Stimulated activated CD8-positive, alpha-beta memory T cell treated with anti-CD3 and anti-CD28 coated beads, Interleukin-12 subunit alpha, Interleukin-12 subunit beta, amount 100 ng/mL, for 24 hours (primary cell): ENCODE results near the gene ATG9B.

ENCODE experiments used
- DNase-seq: peaks from one replicate; pipeline ENCODE4 v3.0.0-alpha.2; 2020; ENCODE audit errors: extremely low read depth

ATG9B gene, protein sequence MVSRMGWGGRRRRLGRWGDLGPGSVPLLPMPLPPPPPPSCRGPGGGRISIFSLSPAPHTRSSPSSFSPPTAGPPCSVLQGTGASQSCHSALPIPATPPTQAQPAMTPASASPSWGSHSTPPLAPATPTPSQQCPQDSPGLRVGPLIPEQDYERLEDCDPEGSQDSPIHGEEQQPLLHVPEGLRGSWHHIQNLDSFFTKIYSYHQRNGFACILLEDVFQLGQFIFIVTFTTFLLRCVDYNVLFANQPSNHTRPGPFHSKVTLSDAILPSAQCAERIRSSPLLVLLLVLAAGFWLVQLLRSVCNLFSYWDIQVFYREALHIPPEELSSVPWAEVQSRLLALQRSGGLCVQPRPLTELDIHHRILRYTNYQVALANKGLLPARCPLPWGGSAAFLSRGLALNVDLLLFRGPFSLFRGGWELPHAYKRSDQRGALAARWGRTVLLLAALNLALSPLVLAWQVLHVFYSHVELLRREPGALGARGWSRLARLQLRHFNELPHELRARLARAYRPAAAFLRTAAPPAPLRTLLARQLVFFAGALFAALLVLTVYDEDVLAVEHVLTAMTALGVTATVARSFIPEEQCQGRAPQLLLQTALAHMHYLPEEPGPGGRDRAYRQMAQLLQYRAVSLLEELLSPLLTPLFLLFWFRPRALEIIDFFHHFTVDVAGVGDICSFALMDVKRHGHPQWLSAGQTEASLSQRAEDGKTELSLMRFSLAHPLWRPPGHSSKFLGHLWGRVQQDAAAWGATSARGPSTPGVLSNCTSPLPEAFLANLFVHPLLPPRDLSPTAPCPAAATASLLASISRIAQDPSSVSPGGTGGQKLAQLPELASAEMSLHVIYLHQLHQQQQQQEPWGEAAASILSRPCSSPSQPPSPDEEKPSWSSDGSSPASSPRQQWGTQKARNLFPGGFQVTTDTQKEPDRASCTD

GRCh38 chr7:151024435-151025056 lies at the start of gene ATG9B:
Gene ATG9B, minus strand, starts transcription at chr7:151024494. Its CDS starts 71 bp downstream, at chr7:151024423.
- DNase-seq: no peak

GRCh38 chr7:151073990-151074389 lies 49.7 kb upstream of the ATG9B start:
- DNase-seq: no peak

GRCh38 chr7:151071032-151071866 lies 47.0 kb upstream of the ATG9B start:
- no peak for DNase-seq

- no peak for DNase-seq
Measured at GRCh38 chr7:151070574-151070960, 46.3 kb upstream of the ATG9B start.

- DNase-seq: no peak
Measured at GRCh38 chr7:151069841-151070573, 45.7 kb upstream of the ATG9B start.

DNA sequence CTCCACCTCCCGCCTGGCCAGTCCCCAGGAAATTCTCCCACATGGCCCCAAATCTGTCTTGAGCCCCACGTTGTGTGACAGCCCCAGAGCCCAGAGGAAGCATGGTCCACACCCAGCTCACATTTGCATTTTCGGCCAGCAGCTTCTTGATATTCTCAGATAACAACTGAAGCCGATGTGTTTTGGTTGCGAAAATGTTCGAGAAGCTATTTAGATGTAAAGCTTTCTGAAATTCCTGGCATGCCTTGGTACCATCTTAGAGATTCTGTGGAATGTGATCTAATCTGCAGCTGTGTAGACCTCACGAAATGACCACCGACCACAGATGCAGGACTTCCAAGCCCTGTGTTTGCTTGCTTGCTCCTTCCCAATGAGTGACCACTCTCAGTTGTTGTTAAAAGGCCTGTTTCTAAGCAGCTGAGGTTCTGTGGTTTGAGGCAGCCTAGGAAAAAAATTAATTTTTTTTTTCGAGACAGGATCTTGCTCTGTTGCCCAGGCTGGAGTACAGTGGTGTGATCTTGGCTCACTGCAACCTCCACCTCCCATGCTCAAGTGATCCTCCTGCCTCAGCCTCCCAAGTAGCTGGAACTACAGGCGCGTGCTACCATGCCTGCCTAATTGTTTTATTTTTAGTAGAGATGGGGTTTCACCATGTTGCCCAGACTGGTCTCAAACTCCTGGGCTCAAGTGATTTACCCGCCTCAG lies 43.9 kb upstream of the ATG9B start:
- DNase-seq: no peak

DNA sequence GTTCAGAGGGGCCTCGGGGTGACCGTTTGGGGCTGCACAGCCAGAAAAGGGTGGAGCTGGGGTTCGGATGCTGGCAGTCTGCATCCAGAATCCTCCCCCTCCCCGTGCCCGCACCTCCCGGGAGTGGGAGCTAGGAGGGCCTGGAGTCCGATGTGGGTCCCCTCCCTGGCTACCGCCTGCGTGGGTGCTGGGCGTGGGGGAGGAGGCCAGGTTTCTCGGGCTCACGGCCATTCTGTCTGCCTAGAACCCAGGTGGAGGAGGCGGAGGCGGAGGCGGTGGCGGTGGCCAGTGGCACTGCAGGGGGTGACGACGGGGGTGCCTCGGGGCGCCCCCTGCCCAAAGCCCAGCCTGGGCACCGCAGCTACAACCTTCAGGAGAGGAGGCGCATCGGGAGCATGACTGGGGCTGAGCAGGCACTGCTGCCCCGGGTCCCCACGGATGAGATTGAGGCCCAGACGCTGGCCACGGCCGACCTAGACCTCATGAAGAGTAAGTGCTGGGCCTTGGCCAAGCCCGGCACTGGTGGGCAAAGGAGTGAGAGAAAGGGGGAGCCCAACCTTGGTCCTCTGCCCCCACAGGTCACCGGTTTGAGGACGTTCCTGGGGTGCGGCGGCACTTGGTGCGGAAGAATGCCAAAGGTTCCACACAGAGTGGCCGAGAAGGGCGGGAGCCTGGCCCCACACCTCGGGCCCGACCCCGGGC lies 42.1 kb upstream of the ATG9B start:
- no peak for DNase-seq

GRCh38 chr7:151065516-151065915 lies 41.2 kb upstream of the ATG9B start:
- DNase-seq: no peak

DNA sequence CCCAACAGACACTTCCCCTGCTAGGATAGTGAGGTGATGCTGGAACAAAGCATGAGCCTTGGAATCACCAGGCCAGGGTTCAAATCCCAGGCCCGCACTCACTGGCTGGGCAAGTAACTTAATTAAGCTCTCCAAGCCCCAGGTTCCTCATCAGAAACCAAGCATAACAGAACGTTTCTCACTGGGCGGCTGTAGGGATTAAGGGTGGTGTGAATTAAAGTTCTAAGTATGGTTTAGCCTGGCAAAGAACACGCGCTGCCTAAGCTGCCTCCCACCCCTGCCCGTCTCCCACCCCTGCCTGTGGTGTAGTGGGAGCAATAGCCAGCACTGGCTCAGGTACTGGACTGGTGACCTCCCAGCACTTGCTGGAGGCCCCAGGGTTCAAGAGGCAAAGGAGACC lies 40.7 kb upstream of the ATG9B start:
- DNase-seq: no peak

GRCh38 chr7:151064454-151064853 lies 40.2 kb upstream of the ATG9B start:
- DNase-seq: no peak

DNA sequence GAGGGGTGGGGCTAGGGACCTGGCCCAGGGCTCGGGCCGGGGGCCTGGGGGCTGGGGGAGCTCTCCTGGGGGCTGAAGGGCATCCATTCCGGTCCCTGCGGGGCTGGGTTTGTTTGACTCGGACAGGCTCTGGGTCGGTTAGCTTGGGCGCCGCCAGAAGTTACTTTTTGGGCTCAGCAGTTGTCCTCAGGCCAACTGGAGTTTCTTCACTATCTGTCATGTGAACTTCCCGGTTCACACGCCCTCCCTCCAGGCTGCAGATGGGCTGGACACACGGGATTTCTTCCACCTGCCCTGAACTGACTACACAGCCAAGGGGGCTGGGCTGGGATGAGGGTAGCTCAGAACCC lies 38.9 kb upstream of the ATG9B start:
- no peak for DNase-seq

- no peak for DNase-seq
Measured at GRCh38 chr7:151062399-151063211, 38.3 kb upstream of the ATG9B start.

DNA sequence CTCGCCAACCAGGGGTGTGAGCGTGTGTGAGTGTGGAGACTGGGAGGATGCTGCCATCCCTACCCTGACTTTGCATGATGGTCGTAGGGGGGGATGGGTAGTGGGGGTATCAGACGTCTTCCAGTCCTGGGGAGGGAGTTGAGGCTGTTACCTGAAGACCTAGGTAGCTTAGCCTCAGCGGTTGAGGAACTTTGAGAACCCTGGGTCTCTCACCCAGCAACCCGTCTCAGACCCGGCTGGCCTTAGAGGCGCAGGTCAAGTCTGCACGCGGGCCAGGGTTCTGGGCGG lies 37.8 kb upstream of the ATG9B start:
- no peak for DNase-seq

GRCh38 chr7:151061213-151062110 lies 37.2 kb upstream of the ATG9B start:
- no peak for DNase-seq

- no peak for DNase-seq
Measured at GRCh38 chr7:151060416-151061212, 36.3 kb upstream of the ATG9B start.

DNA sequence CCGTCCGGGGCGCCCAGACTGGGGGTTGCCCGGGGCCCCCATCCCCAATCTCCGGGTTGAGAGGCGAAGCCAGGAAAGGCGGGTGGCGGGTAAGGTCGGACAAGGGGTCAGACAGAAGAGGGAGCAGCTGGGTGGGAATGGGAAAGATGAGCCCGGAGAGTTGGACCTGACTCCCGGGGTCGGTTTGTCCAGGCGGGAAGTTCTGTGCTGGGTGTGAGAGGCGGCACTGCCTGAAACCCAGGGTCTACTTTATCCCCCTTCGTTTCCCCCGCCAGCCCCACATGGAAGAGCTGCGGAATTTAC lies 35.8 kb upstream of the ATG9B start:
- no peak for DNase-seq

DNA sequence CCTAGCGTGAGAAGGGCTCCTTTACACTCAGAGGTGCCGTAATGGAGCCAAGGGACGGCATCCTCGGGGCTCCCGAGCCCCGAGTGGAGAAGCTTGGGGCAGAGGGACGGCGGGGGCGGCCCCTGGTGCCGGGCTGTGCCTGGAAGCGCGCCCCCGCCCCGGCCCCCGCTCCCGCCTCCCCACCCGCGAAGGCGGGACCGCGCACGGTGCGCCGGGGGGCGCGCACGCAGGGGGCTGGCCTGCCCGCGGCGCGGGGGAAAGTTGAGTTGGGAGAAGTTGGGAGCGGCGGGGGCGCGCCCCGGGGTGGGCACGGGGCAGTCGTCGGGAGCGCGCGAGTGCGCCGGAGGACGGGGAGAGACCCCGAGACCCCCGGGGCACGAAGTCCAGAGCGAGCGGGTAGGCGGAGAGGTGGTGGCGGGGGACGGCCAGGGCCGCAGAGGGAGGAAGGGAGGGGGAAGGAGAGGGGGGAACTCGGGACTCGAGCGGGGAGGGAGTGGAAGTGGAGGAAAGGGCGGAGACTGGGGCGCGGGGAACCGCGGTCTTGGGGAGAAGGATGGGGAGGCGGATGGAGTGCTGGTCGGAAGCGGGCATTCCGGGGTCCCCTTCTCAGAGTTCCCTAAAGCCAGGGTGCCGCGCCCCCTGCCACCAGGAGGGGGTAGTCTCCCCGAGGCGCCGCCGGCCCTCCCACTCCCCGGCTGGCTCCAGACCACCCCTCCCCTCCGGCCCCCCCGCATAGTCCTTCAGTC lies 35.2 kb upstream of the ATG9B start, which contains the start of gene SLC4A2:
Gene SLC4A2 (plus strand): TSS at position 223 of the 746 bp plus-strand sequence. CDS start 2,399 bp downstream, outside the sequence.
- DNase-seq: peak; percentile 48
